Esophagus muscularis mucosa (tissue), 4 donors: Measurements from ENCODE around the gene OR52E5.

Experiments used
- CTCF ChIP-seq, 3 experiments: fragments of 200-600 bp in 2 of 3; fragments of 450-650 bp in 1 of 3; sonication (generic) in 2 of 3; IDR thresholded peaks; one replicate each; pipeline ENCODE4 v1.5.1; 2017 to 2019; ENCODE audit warnings: antibody characterized with exemption in 3 of 3, mild to moderate bottlenecking in 2 of 3, moderate library complexity in 1 of 3
- EP300 ChIP-seq: sonication (generic); formaldehyde crosslinking; IDR thresholded peaks from one replicate; pipeline ENCODE4 v1.6.1; 2017; ENCODE audit warnings: antibody characterized with exemption
- POLR2A ChIP-seq: fragments of 450-650 bp; IDR thresholded peaks from one replicate; pipeline ENCODE4 v1.6.1; 2017; ENCODE audit warnings: antibody characterized with exemption, moderate library complexity, mild to moderate bottlenecking, low read depth

- no peak for TF ChIP-seq CTCF (IDR thresholded peaks at IDR 0.05)
- no peak for TF ChIP-seq EP300
- no peak for TF ChIP-seq POLR2A
Observed at GRCh38 chr11:5847711-5848110, 45.3 kb upstream of the OR52E5 start.
